GM12891 (cell line): ENCODE results near the gene P2RY8.
"Not testable (repeated sequence)": the region's sequence is repeated elsewhere in the genome, so short reads cannot be mapped to it uniquely, and the experiment has no call there.

ENCODE experiments used
- DNase-seq: peaks from one replicate; pipeline ENCODE4 v3.0.0; 2011; ENCODE audit warnings: low spot score; ENCODE audit not compliant: insufficient read length
- FAIRE-seq: peaks from 2 replicates; lab custom pipeline; 2011; peaks lifted over from hg19 to GRCh38; lab: Jason Lieb, UNC
- PAX5 ChIP-seq: IDR thresholded peaks from 2 replicates; pipeline ENCODE4 v1.6.1; 2011; ENCODE audit warnings: low read length, moderate library complexity, mild to moderate bottlenecking; ENCODE audit not compliant: insufficient read depth, severe bottlenecking
- POLR2A ChIP-seq: IDR thresholded peaks from 2 replicates; pipeline ENCODE4 v1.6.1; 2011; ENCODE audit warnings: low read depth, low read length, control low read depth
- POLR2AphosphoS5 ChIP-seq: IDR thresholded peaks from 2 replicates; pipeline ENCODE4 v1.6.1; 2011; ENCODE audit warnings: low read depth, low read length, control low read depth
- POU2F2 ChIP-seq: IDR thresholded peaks from 2 replicates; pipeline ENCODE4 v1.6.1; 2011; ENCODE audit warnings: low read depth, mild to moderate bottlenecking, control low read depth, low read length, moderate library complexity
- SPI1 ChIP-seq: IDR thresholded peaks from 2 replicates; pipeline ENCODE4 v1.6.1; 2011; ENCODE audit warnings: low read depth, low read length, control low read depth
- TAF1 ChIP-seq: IDR thresholded peaks from 2 replicates; pipeline ENCODE4 v1.6.1; 2011; ENCODE audit warnings: low read depth, low read length, control low read depth

Gene P2RY8

GRCh38 chrX:1542994-1543725, 6.2 kb upstream of the P2RY8 start:
- DNase-seq (no peak), FAIRE-seq (no peak)
- TF ChIP-seq PAX5 (no peak), POLR2A (no peak), POU2F2 (no peak), POLR2AphosphoS5 (no peak), TAF1 (no peak), SPI1 (no peak)

- not testable (repeated sequence) for FAIRE-seq, DNase-seq
These were observed 2.2 kb upstream of the P2RY8 start for GRCh38 chrX:1539146-1539545.

- not testable (repeated sequence) for FAIRE-seq, DNase-seq
These were observed 718 bp upstream of the P2RY8 start for GRCh38 chrX:1537716-1538090.

GRCh38 chrX:1536712-1537030, 314 bp downstream of the P2RY8 start:
- TF ChIP-seq TAF1: no peak
- no peak for TF ChIP-seq PAX5
- no peak for TF ChIP-seq POLR2AphosphoS5
- TF ChIP-seq SPI1: no peak
- TF ChIP-seq POLR2A: no peak
- TF ChIP-seq POU2F2: no peak
- no peak for DNase-seq
- no peak for FAIRE-seq

- peak; percentile 91 for FAIRE-seq
- no peak for DNase-seq
- peak; percentile 43; the same call in 1 of the 2 replicates for TF ChIP-seq POU2F2
- TF ChIP-seq TAF1: peak; percentile 7; the same call in 1 of the 2 replicates
- TF ChIP-seq POLR2AphosphoS5: no peak; the same call in 1 of the 2 replicates
- TF ChIP-seq SPI1: no peak
- TF ChIP-seq PAX5: peak; percentile 91
- 0 out of 2 replicates have a peak, but pooled peaks have one; percentile 20 for TF ChIP-seq POLR2A
These were observed 1.5 kb downstream of the P2RY8 start for GRCh38 chrX:1535241-1536041.

- FAIRE-seq: no peak
- TF ChIP-seq TAF1 (no peak), POLR2AphosphoS5 (peak; percentile 91), PAX5 (no peak), POLR2A (peak; percentile 86)
- DNase-seq: no peak
These were observed 2.5 kb downstream of the P2RY8 start for GRCh38 chrX:1534301-1535168.

- no peak for TF ChIP-seq POU2F2
- no peak for TF ChIP-seq POLR2A
- no peak for TF ChIP-seq POLR2AphosphoS5
- TF ChIP-seq TAF1: no peak
- no peak for TF ChIP-seq SPI1
- no peak for TF ChIP-seq PAX5
- FAIRE-seq (no peak), DNase-seq (no peak)
These were observed 3.9 kb downstream of the P2RY8 start for GRCh38 chrX:1533058-1533457.

GRCh38 chrX:1531096-1531890, 5.7 kb downstream of the P2RY8 start:
- FAIRE-seq: peak; percentile 85
- no peak for DNase-seq
- no peak for TF ChIP-seq SPI1
- no peak for TF ChIP-seq POU2F2
- TF ChIP-seq POLR2AphosphoS5: no peak
- TF ChIP-seq TAF1: no peak
- no peak for TF ChIP-seq PAX5
- no peak; the same call in 1 of the 2 replicates for TF ChIP-seq POLR2A

GRCh38 chrX:1529756-1530155, 7.2 kb downstream of the P2RY8 start:
- DNase-seq: no peak
- no peak for FAIRE-seq
- TF ChIP-seq POU2F2 (no peak), POLR2AphosphoS5 (no peak), SPI1 (no peak), TAF1 (no peak), PAX5 (no peak), POLR2A (no peak)
